Stomach (tissue), 9 donors: ENCODE data around the gene DNAH17. TPM values are rescaled to one million over a fixed set of nuclear protein-coding genes. Genes with fewer than 3 reads are reported as not detected.
A peak's percentile ranks its signal among the peaks of the same experiment; 100 is the strongest.

ENCODE experiments used
- DNase-seq, 2 donors: peaks; one replicate each; pipeline versions ENCODE4 v3.0.0 to v3.0.0-alpha.2; 2013 to 2019
- H3K27ac ChIP-seq, 5 donors: fragments of 200-600 bp in 4 of 5; sonication (generic) in 4 of 5; one replicate each; pipeline ENCODE4 v1.5.1; 2013 to 2019; ENCODE audit warnings: mild to moderate bottlenecking in 1 of 5, moderate library complexity in 1 of 5
- H3K27me3 ChIP-seq, 3 donors: fragments of 200-600 bp; sonication (generic); one replicate each; pipeline ENCODE4 v1.5.1; 2017 to 2019; ENCODE audit warnings: mixed run types in 1 of 3
- H3K36me3 ChIP-seq, 4 donors: fragments of 200-600 bp; sonication (generic); 1 replicate in 3 of 4; 2 replicates in 1 of 4; pipeline ENCODE4 v1.5.1; 2016 to 2019
- H3K4me1 ChIP-seq, 4 donors: fragments of 200-600 bp; sonication (generic); one replicate each; pipeline ENCODE4 v1.5.1; 2016 to 2019
- H3K4me3 ChIP-seq, 4 donors: fragments of 200-600 bp; sonication (generic) in 3 of 4; one replicate each; pipeline ENCODE4 v1.5.1; 2016 to 2019; ENCODE audit warnings: mild to moderate bottlenecking in 1 of 4
- H3K9me3 ChIP-seq, 4 donors: fragments of 200-600 bp; sonication (generic); one replicate each; pipeline ENCODE4 v1.5.1; 2016 to 2019
- CTCF ChIP-seq, 7 experiments: fragments of 450-650 bp in 4 of 7; fragments of 200-600 bp in 3 of 7; sonication (generic) in 3 of 7; IDR thresholded peaks; one replicate each; pipeline ENCODE4 v1.5.1; 2016 to 2019; ENCODE audit warnings: antibody characterized with exemption in 7 of 7, control low read depth in 2 of 7, mild to moderate bottlenecking in 1 of 7
- EP300 ChIP-seq: sonication (generic); formaldehyde crosslinking; IDR thresholded peaks from one replicate; pipeline ENCODE4 v1.6.1; 2017; ENCODE audit warnings: antibody characterized with exemption
- POLR2A ChIP-seq, 4 donors: fragments of 450-650 bp; IDR thresholded peaks; one replicate each; pipeline ENCODE4 v1.6.1; 2016; ENCODE audit warnings: antibody characterized with exemption in 4 of 4, control low read depth in 2 of 4, mild to moderate bottlenecking in 1 of 4, moderate library complexity in 1 of 4
- POLR2AphosphoS5 ChIP-seq, 3 donors: sonication (generic); formaldehyde crosslinking; IDR thresholded peaks; one replicate each; pipeline ENCODE4 v1.6.1; 2016; ENCODE audit warnings: antibody characterized with exemption in 3 of 3
- WGBS, 5 donors: extraction: QIAGEN DNeasy Blood & Tissue Kit in 3 of 5; methylation state at CpG; one replicate each; pipeline versions ENCODE4 v1.1.5 to v1.1.7; 2013 to 2018; 5-methylcytosine and 5-hydroxymethylcytosine counted together
- intact Hi-C: fragments of 100-400 bp; cut with DNase I; formaldehyde crosslinking; loops from one replicate; pipeline ENCODE4 v1.15.1; 2023; ENCODE audit warnings: low total_unique reads
- polyA plus RNA-seq, 3 donors: library from polyadenylated mRNA; stranded (reverse); fragments of 200-250 nt; gene quantifications; one replicate each; pipeline ENCODE4 v1.2.3, GENCODE V29; 2013
- total RNA-seq, 5 donors: library from RNA; depleted of rRNA; stranded (reverse); fragments of >200 nt; gene quantifications; one replicate each; pipeline versions ENCODE4 v1.1.0 to v1.2.3, GENCODE V29; 2014 to 2016
- donor health status: healthy with polysubstance abuse.
- donor health status: Bipolar disorder and iron deficiency.
- donor health status: healthy.

Gene DNAH17
- total and polyA plus RNA-seq, 8 donors, result 0.03 to 2.4 (median 0.45) TPM; not detected in 5

GRCh38 chr17:78500806-78501205, 76.4 kb downstream of the DNAH17 start:
- 87 to 97% (median 91%) methylated on average over 6 to 7 of the region's 7 CpGs for WGBS, 5 donors
- H3K27ac ChIP-seq, result no peak overlapping the region
- H3K36me3 ChIP-seq, result no peaks in the 10 kb centered on the region
- intact Hi-C loops, result loop anchor here (10.0 kb wide), 1 partner anchor 204 kb away; no protein-coding TSS in a partner anchor
- peaks cover 0 to 6% (median 4%) of the 10 kb centered on the region in 4 donors for H3K4me1 ChIP-seq
- no peak overlapping the region for H3K4me3 ChIP-seq
- H3K27me3 ChIP-seq, result no peaks in the 10 kb centered on the region
- no peak for DNase-seq
- no peaks in the 10 kb centered on the region for H3K9me3 ChIP-seq
- TF ChIP-seq EP300 (no peak), POLR2A (IDR thresholded peaks at IDR 0.05) (no peak)

- no peak overlapping the region for H3K4me3 ChIP-seq
- DNase-seq, result no peak
- H3K36me3 ChIP-seq, result no peaks in the 10 kb centered on the region
- peaks cover 0 to under 1% (median under 1%) of the 10 kb centered on the region in 4 donors for H3K4me1 ChIP-seq
- H3K27me3 ChIP-seq, result peaks cover 0 to 3% (median 0%) of the 10 kb centered on the region in 3 donors
- WGBS, 5 donors, result 82 to 92% (median 87%) methylated on average over 10 to 21 of the region's 21 CpGs
- H3K27ac ChIP-seq, result no peak overlapping the region
- H3K9me3 ChIP-seq, result no peaks in the 10 kb centered on the region
- TF ChIP-seq POLR2AphosphoS5 (IDR thresholded peaks at IDR 0.05) (no peak), CTCF (IDR thresholded peaks at IDR 0.05) (no peak), EP300 (no peak), POLR2A (IDR thresholded peaks at IDR 0.05) (no peak)
- intact Hi-C loops, result loop anchor here (10.0 kb wide), 2 partner anchors 205 to 295 kb away; no protein-coding TSS in a partner anchor
These were observed 77.3 kb downstream of the DNAH17 start for GRCh38 chr17:78499715-78500540.

- no peaks in the 10 kb centered on the region for H3K9me3 ChIP-seq
- WGBS, 5 donors, result 40 to 61% (median 47%) methylated on average over 17 of the region's 17 CpGs
- DNase-seq, result no peak
- peaks cover 0 to 14% (median 0%) of the 10 kb centered on the region in 3 donors for H3K27me3 ChIP-seq
- no peaks in the 10 kb centered on the region for H3K36me3 ChIP-seq
- H3K4me1 ChIP-seq, result no peaks in the 10 kb centered on the region
- no peak overlapping the region for H3K4me3 ChIP-seq
- intact Hi-C loops, result loop anchor here (10.0 kb wide), 1 partner anchor 296 kb away; no protein-coding TSS in a partner anchor
- no peak for TF ChIP-seq EP300
- TF ChIP-seq POLR2A (IDR thresholded peaks at IDR 0.05), result no peak
- no peak for TF ChIP-seq POLR2AphosphoS5 (IDR thresholded peaks at IDR 0.05)
- no peak for TF ChIP-seq CTCF (IDR thresholded peaks at IDR 0.05)
- no peak overlapping the region for H3K27ac ChIP-seq
These were observed 78.3 kb downstream of the DNAH17 start for GRCh38 chr17:78498848-78499247.

- DNase-seq, result peak; percentile 70 to 91
- H3K9me3 ChIP-seq, result no peaks in the 10 kb centered on the region
- no peaks in the 10 kb centered on the region for H3K4me1 ChIP-seq
- peaks cover 0 to 16% (median 0%) of the 10 kb centered on the region in 3 donors for H3K27me3 ChIP-seq
- WGBS, 5 donors, result 16 to 26% (median 23%) methylated on average over 8 to 10 of the region's 10 CpGs
- no peak for TF ChIP-seq EP300
- TF ChIP-seq CTCF (IDR thresholded peaks at IDR 0.05), result peak in 5 of 7 experiments; percentile 46 to 77 (median 63)
- peak in 1 of 3 donors; percentile 39 for TF ChIP-seq POLR2AphosphoS5 (IDR thresholded peaks at IDR 0.05)
- TF ChIP-seq POLR2A (IDR thresholded peaks at IDR 0.05), result no peak
- no peak overlapping the region for H3K27ac ChIP-seq
- no peak overlapping the region for H3K4me3 ChIP-seq
- intact Hi-C loops, result loop anchor here (10.0 kb wide), 1 partner anchor 298 kb away; no protein-coding TSS in a partner anchor
- H3K36me3 ChIP-seq, result no peaks in the 10 kb centered on the region
These were observed 80.1 kb downstream of the DNAH17 start for GRCh38 chr17:78497115-78497540.
